ENCODE data around the gene ZEB1.

GRCh38 chr10:31313396-31313795 is 5.6 kb upstream of the ZEB1 start:
- TF ChIP-seq POLR2A (IDR thresholded peaks at IDR 0.05) (no peak), CTCF (IDR thresholded peaks at IDR 0.05) (no peak), POLR2AphosphoS5 (IDR thresholded peaks at IDR 0.05; ENCODE audit: insufficient read depth in 1 of 2, low read depth in 1 of 2) (no peak)

All from vagina (tissue), 2 donors.